Spleen (tissue), 11 donors: Measurements from ENCODE around the gene SLC13A5. TPM values are rescaled to one million over a fixed set of nuclear protein-coding genes. Genes with fewer than 3 reads are reported as not detected.
"Not testable (repeated sequence)": the region's sequence is repeated elsewhere in the genome, so short reads cannot be mapped to it uniquely, and the experiment has no call there.

Experiments
- DNase-seq: peaks from one replicate; pipeline ENCODE4 v3.0.0-alpha.2; 2020
- H3K27ac ChIP-seq, 8 donors: fragments of 200-600 bp; sonication (generic) in 7 of 8; 1 replicate in 4 of 8; 2 replicates in 4 of 8; pipeline versions ENCODE4 v1.5.0 to v1.8.0; 2016 to 2021; ENCODE audit warnings: inconsistent platforms in 4 of 8, mild to moderate bottlenecking in 4 of 8, moderate library complexity in 1 of 8
- H3K27me3 ChIP-seq, 7 donors: fragments of 200-600 bp; sonication (generic) in 6 of 7; replicated peaks in 1 of 7; 1 replicate in 4 of 7; 2 replicates in 3 of 7; pipeline versions ENCODE4 v1.5.0 to v1.8.0; 2016 to 2021; ENCODE audit warnings: inconsistent platforms in 3 of 7, mild to moderate bottlenecking in 1 of 7
- H3K36me3 ChIP-seq, 6 donors: fragments of 200-600 bp; sonication (generic) in 5 of 6; 1 replicate in 4 of 6; 2 replicates in 2 of 6; pipeline versions ENCODE4 v1.5.0 to v1.8.0; 2016 to 2021; ENCODE audit warnings: inconsistent platforms in 2 of 6
- H3K4me1 ChIP-seq, 6 donors: fragments of 200-600 bp; sonication (generic) in 5 of 6; 1 replicate in 3 of 6; 2 replicates in 3 of 6; pipeline versions ENCODE4 v1.5.0 to v1.8.0; 2016 to 2021; ENCODE audit warnings: inconsistent platforms in 3 of 6
- H3K4me3 ChIP-seq, 8 donors: fragments of 200-600 bp; sonication (generic) in 7 of 8; 1 replicate in 4 of 8; 2 replicates in 4 of 8; pipeline versions ENCODE4 v1.5.0 to v1.8.0; 2016 to 2021; ENCODE audit warnings: inconsistent platforms in 4 of 8, mild to moderate bottlenecking in 4 of 8, moderate library complexity in 2 of 8
- H3K9me3 ChIP-seq, 8 donors: fragments of 200-600 bp; sonication (generic) in 7 of 8; 1 replicate in 4 of 8; 2 replicates in 4 of 8; pipeline versions ENCODE4 v1.5.0 to v1.8.0; 2016 to 2021; ENCODE audit warnings: inconsistent platforms in 4 of 8
- POLR2A ChIP-seq, 3 donors: fragments of 450-650 bp; IDR thresholded peaks; one replicate each; pipeline ENCODE4 v1.5.1; 2017; ENCODE audit warnings: antibody characterized with exemption in 3 of 3, mild to moderate bottlenecking in 1 of 3
- POLR2AphosphoS5 ChIP-seq, 3 donors: sonication (generic); formaldehyde crosslinking; IDR thresholded peaks; one replicate each; pipeline ENCODE4 v1.5.1; 2017; ENCODE audit warnings: antibody characterized with exemption in 3 of 3
- WGBS, 5 donors: extraction: QIAGEN DNeasy Blood & Tissue Kit in 3 of 5; methylation state at CpG; one replicate each; pipeline versions ENCODE4 v1.1.5 to v1.1.7; 2013 to 2018; 5-methylcytosine and 5-hydroxymethylcytosine counted together
- intact Hi-C: fragments of 100-400 bp; cut with DNase I; formaldehyde crosslinking; loops from one replicate; pipeline ENCODE4 v1.15.0; 2023; ENCODE audit warnings: low total_unique reads
- polyA plus RNA-seq, 3 donors: library from polyadenylated mRNA; stranded (reverse); fragments of 200-250 nt; gene quantifications; one replicate each; pipeline ENCODE4 v1.2.1, GENCODE V29; 2013
- total RNA-seq, 7 donors: library from RNA; depleted of rRNA in 3 of 7; stranded (reverse); fragments of >200 nt in 3 of 7; fragmentation: NEBNext Ultra II Directional in 4 of 7; extraction: Animal tissue kit (Norgen Biotek cat#: 25700) in 4 of 7; gene quantifications; one replicate each; pipeline versions ENCODE4 v1.1.0 to v1.2.1, GENCODE V29; 2016 to 2021
- TF ChIP-seq, protein P1 (sequence below), 11 experiments: fragments of 200-600 bp in 7 of 11; fragments of 450-650 bp in 4 of 11; sonication (generic) in 4 of 11; IDR thresholded peaks in 8 of 11; conservative IDR thresholded peaks in 3 of 11; 1 replicate in 7 of 11; 2 replicates in 4 of 11; pipeline versions ENCODE4 v1.4.0 to v1.8.0; 2016 to 2021; ENCODE audit warnings: antibody characterized with exemption in 11 of 11, inconsistent platforms in 4 of 11, mild to moderate bottlenecking in 1 of 11
- donor health status: healthy with polysubstance abuse.
- donor health status: DM: no; HTN: no; CAD: no; lungs with moderate emphysema.
- donor health status: DM: no; HTN: no; CAD: no.
- donor health status: Bipolar disorder and iron deficiency.
- donor health status: healthy.
- donor health status: DM: no; HTN: no; CAD: no.
- donor health status: DM: yes; HTN: yes; CAD: no.

The SLC13A5 gene
- total and polyA plus RNA-seq, 10 donors = 1.0 to 18.4 (median 5.4) TPM

GRCh38 chr17:6666077-6666521, 47.1 kb downstream of the SLC13A5 start:
- H3K27me3 ChIP-seq = no peaks in the 10 kb centered on the region
- H3K4me1 ChIP-seq = peaks cover 3 to 30% (median 13%) of the 10 kb centered on the region in 6 donors
- H3K4me3 ChIP-seq = no peak overlapping the region
- H3K36me3 ChIP-seq = no peaks in the 10 kb centered on the region
- peak; percentile 84 for DNase-seq
- intact Hi-C loops = loop anchor here (5.0 to 10.0 kb wide), 2 partner anchors 136 to 339 kb away; no protein-coding TSS in a partner anchor
- no peaks in the 10 kb centered on the region for H3K9me3 ChIP-seq
- TF ChIP-seq POLR2AphosphoS5 (IDR thresholded peaks at IDR 0.05) (peak in 2 of 3 donors; percentile 11 to 27), POLR2A (IDR thresholded peaks at IDR 0.05) (no peak)
- TF ChIP-seq, protein P1, sequence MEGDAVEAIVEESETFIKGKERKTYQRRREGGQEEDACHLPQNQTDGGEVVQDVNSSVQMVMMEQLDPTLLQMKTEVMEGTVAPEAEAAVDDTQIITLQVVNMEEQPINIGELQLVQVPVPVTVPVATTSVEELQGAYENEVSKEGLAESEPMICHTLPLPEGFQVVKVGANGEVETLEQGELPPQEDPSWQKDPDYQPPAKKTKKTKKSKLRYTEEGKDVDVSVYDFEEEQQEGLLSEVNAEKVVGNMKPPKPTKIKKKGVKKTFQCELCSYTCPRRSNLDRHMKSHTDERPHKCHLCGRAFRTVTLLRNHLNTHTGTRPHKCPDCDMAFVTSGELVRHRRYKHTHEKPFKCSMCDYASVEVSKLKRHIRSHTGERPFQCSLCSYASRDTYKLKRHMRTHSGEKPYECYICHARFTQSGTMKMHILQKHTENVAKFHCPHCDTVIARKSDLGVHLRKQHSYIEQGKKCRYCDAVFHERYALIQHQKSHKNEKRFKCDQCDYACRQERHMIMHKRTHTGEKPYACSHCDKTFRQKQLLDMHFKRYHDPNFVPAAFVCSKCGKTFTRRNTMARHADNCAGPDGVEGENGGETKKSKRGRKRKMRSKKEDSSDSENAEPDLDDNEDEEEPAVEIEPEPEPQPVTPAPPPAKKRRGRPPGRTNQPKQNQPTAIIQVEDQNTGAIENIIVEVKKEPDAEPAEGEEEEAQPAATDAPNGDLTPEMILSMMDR (IDR thresholded peaks at IDR 0.05 in 8 of 11, conservative IDR thresholded peaks at IDR 0.05 in 3 of 11) = peak; percentile 64 to 87 (median 85)
- no peak overlapping the region for H3K27ac ChIP-seq
- 18 to 30% (median 23%) methylated on average over 9 of the region's 9 CpGs for WGBS, 5 donors

GRCh38 chr17:6663200-6663599, 50.0 kb downstream of the SLC13A5 start:
- H3K4me1 ChIP-seq = peaks cover 9 to 46% (median 27%) of the 10 kb centered on the region in 6 donors
- intact Hi-C loops = loop anchor here (10.0 kb wide), 1 partner anchor 342 kb away; no protein-coding TSS in a partner anchor
- DNase-seq, H3K27ac ChIP-seq, H3K4me3 ChIP-seq, H3K9me3 ChIP-seq, H3K36me3 ChIP-seq, H3K27me3 ChIP-seq: not testable (repeated sequence)
- whole genome bisulfite sequencing, 5 donors = 93 to 95% (median 93%) methylated on average over 14 of the region's 14 CpGs

GRCh38 chr17:6661464-6661848, 51.7 kb downstream of the SLC13A5 start:
- WGBS, 5 donors = 72 to 88% (median 80%) methylated on average over 2 of the region's 2 CpGs
- TF ChIP-seq, protein P1 (IDR thresholded peaks at IDR 0.05 in 8 of 11, conservative IDR thresholded peaks at IDR 0.05 in 3 of 11) = no peak
- TF ChIP-seq POLR2AphosphoS5 (IDR thresholded peaks at IDR 0.05) (no peak), POLR2A (IDR thresholded peaks at IDR 0.05) (no peak)
- Histone ChIP-seq H3K36me3 (no peaks in the 10 kb centered on the region), H3K27ac (peak overlapping the region in 1 of 8 donors; percentile 83), H3K27me3 (peaks cover 0 to 20% (median 0%) of the 10 kb centered on the region in 7 donors), H3K4me1 (peaks cover 9 to 60% (median 38%) of the 10 kb centered on the region in 6 donors), H3K4me3 (peak overlapping the region in 2 of 8 donors; percentile 8 to 56), H3K9me3 (no peaks in the 10 kb centered on the region)
- DNase-seq = no peak
- intact Hi-C loops = loop anchor here (10.0 kb wide), 1 partner anchor 343 kb away; no protein-coding TSS in a partner anchor

- TF ChIP-seq POLR2AphosphoS5 (IDR thresholded peaks at IDR 0.05) (peak in 2 of 3 donors; percentile 9 to 49), POLR2A (IDR thresholded peaks at IDR 0.05) (no peak)
- DNase-seq = no peak
- Histone ChIP-seq H3K36me3 (no peaks in the 10 kb centered on the region), H3K27me3 (peaks cover 0 to 24% (median 0%) of the 10 kb centered on the region in 7 donors), H3K9me3 (no peaks in the 10 kb centered on the region), H3K4me1 (peaks cover 9 to 58% (median 33%) of the 10 kb centered on the region in 6 donors), H3K27ac (peak overlapping the region in 5 of 8 donors; percentile 32 to 83 (median 69)), H3K4me3 (peak overlapping the region in 2 of 8 donors; percentile 8 to 56)
- intact Hi-C loops = loop anchor here (10.0 kb wide), 1 partner anchor 344 kb away; no protein-coding TSS in a partner anchor
- WGBS, 5 donors = 9 to 24% (median 14%) methylated on average over 11 of the region's 11 CpGs
These were observed 52.2 kb downstream of the SLC13A5 start for GRCh38 chr17:6660805-6661463.

DNA sequence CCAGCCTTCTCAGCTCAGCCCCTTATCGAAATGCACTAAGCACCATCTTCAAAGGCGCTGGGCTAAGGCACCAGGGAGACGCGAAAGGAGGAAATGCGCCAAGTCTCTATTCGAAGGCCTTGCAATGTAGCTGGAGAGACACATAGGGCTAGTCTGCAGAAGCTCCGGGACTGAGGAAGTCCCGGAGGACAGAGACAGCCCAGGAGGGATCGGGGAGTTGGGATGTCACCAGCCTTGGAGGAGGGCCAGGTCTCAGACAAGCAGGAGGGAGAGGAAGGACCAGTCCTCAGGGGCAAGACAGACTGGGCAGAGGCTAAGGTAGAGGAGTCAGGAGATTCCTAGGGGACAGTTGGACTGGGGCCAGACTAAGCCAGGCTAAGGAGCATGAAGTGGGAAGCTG, 53.1 kb downstream of the SLC13A5 start:
- H3K4me3 ChIP-seq = peak overlapping the region in 1 of 8 donors; percentile 56
- DNase-seq = no peak
- intact Hi-C loops = loop anchor here (10.0 kb wide), 1 partner anchor 345 kb away; no protein-coding TSS in a partner anchor
- peaks cover 0 to 33% (median 3%) of the 10 kb centered on the region in 7 donors for H3K27me3 ChIP-seq
- TF ChIP-seq POLR2AphosphoS5 (IDR thresholded peaks at IDR 0.05) (no peak), POLR2A (IDR thresholded peaks at IDR 0.05) (no peak)
- TF ChIP-seq, protein P1 (IDR thresholded peaks at IDR 0.05 in 8 of 11, conservative IDR thresholded peaks at IDR 0.05 in 3 of 11) = no peak
- WGBS, 5 donors = 58 to 77% (median 68%) methylated on average over 9 of the region's 9 CpGs
- peak overlapping the region in 4 of 8 donors; percentile 59 to 83 (median 70) for H3K27ac ChIP-seq
- no peaks in the 10 kb centered on the region for H3K9me3 ChIP-seq
- peaks cover 9 to 63% (median 36%) of the 10 kb centered on the region in 6 donors for H3K4me1 ChIP-seq
- no peaks in the 10 kb centered on the region for H3K36me3 ChIP-seq

- DNase-seq, H3K27ac ChIP-seq, H3K9me3 ChIP-seq, H3K36me3 ChIP-seq, intact Hi-C loops: not testable (repeated sequence)
- 71 to 97% (median 92%) methylated on average over 2 to 5 of the region's 5 CpGs for WGBS, 5 donors
- Histone ChIP-seq H3K4me1 (peaks cover 9 to 80% (median 49%) of the 10 kb centered on the region in 6 donors), H3K27me3 (peaks cover 0 to 48% (median 6%) of the 10 kb centered on the region in 7 donors), H3K4me3 (peak overlapping the region in 1 of 8 donors; percentile 67)
These were observed 54.8 kb downstream of the SLC13A5 start for GRCh38 chr17:6658411-6658810.
